HG03025 (cell line): Measurements from ENCODE around the gene SLPI.

ENCODE experiments used
- ATAC-seq: cut with Tn5 transposase; IDR thresholded peaks from one replicate; pipeline ENCODE4 v1.9.1; 2021; ENCODE audit warnings: mild to moderate bottlenecking, moderate library complexity; ENCODE audit not compliant: unreplicated experiment, low FRiP score

The SLPI gene, protein sequence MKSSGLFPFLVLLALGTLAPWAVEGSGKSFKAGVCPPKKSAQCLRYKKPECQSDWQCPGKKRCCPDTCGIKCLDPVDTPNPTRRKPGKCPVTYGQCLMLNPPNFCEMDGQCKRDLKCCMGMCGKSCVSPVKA

DNA sequence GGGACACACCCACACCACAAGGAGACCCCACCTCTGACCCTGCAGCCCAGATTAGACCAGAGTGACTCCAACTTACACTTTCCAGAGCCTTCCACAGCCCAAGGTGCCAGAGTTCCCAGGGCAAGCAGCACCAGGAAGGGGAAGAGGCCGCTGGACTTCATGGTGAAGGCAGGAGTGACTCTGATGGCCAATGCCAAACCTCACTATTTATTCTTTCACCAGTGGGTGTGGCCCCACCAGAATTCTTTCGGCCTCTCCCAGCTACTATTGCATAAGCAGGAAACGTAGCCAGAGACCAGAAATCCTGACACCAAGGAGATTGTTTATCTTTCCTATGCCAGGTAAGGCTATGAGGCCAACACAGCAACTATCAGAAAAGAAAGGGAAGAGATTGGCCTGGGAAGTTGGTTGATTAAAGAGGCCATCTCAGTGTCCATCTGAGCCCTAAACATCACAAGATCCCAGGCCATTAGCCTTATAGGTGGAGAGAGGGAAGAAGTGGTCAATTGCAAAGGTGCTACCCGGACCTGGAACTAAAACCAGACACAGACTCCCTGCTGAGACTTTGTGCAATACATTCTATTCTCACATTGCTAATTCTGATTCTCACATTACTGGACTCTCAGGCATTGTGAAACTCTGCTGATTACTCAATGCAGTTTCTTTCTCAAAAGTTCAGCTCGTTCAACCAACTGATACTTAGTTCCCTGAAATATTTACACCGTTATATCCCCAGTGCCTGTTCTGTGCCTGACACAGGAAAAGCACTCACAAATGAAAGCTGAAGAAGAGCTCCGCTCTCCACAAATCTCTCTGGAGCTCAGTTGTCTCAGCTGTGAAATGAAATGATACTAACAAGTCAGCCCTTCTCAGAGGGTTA is at the start of gene SLPI:
Gene SLPI, minus strand, starts transcription at position 182 of the 880 bp plus-strand sequence. Its CDS starts 21 bp downstream, at position 161.
- peak; percentile 49 for ATAC-seq

DNA sequence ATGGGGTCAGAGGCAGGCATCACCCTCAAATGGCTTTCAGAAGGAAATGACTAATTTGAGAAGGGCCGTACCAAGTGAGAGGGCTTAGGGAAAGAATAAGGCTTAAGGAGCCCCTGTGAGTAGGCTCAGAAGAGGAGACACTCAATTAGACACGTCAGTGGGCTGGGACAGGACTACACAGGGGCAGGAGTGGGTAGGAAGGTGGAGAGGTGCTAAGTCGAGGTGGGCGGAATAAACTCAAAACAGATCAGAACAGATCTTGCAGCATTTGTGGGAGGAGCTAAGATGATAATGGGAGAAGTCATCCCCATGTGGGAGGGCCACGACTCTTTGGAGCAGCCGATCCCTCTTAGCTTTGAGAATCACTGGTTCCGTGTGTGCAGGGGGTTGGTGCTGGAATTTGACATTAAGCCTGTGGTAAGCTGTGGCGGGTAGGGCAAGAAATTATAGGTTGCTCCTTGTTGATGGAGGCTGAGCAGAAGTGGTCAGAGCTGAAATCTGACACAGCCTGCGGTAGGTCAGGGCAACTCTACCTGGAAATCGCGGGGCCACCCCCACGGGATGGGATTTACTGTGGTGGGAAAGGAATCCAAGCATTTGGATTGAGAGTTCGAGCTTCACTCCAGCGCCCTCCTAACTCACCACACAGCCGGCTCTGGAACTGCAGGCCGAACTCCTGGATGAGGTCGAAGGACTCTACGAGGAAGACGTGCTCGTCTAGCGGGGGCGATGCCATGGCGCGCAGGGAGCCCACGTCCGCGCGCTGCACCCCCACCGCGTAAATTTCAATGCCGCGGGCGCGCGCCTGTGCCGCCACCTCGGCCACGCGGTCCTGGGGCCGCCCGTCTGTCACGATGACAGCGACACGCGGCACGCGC is 49.5 kb upstream of the SLPI start:
- ATAC-seq = no peak

DNA sequence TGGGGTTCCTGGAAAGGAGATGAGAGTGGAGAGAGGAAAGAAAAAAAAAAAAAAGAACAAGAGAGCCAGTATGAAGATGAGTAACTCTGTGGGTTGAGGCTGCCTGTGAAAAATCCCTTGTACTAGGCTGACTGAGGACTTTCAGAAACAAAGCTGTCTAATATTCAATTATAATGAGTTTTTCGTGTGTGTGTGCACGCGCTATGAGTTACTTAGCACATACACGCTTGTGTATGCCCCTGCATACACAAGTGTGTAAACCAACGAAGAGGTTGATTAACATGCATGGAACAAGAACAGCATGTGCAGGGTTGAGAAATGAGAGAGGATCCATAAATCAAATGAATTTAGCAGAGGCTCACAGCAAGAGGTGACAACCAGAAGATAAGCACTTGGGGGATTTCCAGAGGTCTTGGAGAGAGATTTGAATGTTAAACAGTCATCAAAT is 47.5 kb upstream of the SLPI start:
- ATAC-seq = no peak

DNA sequence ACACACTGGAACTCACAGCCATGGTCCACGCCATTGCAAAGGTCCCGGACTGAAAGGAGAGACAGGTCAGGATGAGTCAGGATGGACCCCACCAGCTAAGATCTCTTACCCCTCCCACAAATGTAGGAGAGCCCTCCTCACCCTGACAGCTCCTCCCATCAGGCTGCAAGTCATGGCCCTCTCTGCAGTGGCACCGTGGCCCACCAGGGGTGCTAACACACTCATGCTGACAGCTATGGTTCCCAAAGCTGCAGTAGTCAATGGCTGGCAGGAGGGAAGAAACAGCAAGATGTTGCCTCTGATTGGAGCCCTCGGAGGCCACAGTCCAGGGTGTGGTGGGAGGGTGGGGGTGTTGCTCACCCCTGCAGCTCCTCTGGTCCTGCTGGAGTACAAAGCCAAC is 46.6 kb upstream of the SLPI start:
- ATAC-seq = no peak

DNA sequence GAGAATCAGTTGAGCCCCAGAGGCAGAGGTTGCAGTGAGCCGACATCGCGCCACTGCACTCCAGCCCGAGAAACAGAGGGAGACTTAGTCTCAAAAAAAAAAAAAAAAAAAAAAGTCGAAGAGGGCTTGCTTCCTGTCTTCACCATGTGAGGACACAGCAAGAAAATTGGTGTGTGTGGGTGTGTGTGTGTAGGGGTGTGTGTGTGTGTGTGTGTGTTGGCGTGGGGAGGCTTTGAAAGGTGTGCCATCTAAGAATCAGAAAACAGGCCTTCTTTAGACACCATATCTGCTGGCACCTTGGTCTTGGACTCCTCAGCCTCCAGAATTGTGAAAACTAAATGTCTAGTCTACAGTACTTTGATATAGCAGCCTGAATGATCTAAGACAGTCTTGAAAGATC is 45.4 kb upstream of the SLPI start:
- no peak for ATAC-seq

DNA sequence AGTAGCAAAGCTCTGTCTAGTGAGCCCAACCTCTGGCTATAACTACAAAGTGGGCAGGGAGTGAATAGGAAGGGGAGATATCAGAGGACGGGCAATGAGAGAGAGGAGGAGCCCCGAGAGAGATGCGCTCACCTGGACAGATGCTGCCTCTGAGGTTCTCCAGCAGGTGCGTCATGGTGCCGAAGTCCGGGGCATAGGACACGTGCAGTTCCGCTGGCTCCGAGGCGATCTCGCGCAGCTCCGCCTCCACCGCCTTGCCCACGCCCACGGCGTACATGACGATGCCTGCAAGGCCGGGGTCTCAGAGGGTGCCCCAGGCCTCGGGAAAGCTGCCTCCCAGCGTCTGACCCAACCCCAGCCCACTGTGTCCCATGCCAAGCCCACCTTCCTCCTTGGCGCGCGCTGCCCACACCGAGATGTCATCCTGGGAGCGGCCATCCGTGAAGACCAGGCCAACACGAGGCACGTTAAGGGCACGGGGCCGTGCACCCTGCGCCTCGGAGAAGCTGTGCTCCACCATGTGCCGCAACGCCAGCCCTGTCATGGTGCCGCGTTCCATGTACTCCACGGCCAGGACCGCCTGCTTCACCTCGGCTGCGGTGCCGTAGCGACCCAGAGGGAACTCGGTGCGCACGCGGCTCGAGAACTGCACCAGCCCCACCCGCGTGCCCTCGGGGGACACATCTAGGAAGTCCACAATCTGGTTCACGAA is 43.6 kb upstream of the SLPI start:
- ATAC-seq = no peak

DNA sequence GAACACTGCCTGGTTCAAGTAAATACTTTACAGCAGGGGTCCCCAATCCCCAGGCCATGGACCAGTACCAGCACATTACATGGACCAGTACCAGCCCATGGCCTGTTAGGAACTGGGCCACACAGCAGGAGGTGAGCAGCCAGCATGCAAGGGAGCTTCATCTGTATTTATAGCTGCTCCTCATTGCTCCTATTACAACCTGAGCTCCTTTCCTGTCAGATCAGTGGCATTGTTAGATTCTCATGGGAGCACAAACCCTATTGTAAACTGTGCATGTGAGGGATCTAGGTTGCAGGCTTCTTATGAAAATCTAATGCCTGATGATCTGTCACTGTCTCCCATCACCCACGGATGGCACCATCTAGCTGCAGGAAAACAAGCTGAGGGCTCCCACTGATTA is 40.3 kb upstream of the SLPI start:
- ATAC-seq = no peak

DNA sequence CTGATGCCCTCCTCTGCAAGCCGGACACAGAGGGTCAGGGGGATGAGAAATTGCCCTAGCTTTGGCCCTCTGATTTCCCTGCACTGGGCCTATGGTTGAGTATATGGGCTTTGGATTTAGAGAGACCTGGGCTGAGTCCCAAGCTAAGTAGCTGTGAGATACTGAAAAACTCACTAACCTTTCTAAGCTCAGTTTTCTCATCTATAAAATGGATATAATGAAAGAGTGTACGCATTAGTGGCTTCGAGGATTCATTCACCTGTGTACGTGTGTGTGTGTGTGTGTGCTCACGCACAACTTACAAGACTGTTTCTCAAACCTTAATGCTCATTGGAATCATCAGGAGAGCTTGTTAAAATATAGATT is 39.6 kb upstream of the SLPI start:
- no peak for ATAC-seq

DNA sequence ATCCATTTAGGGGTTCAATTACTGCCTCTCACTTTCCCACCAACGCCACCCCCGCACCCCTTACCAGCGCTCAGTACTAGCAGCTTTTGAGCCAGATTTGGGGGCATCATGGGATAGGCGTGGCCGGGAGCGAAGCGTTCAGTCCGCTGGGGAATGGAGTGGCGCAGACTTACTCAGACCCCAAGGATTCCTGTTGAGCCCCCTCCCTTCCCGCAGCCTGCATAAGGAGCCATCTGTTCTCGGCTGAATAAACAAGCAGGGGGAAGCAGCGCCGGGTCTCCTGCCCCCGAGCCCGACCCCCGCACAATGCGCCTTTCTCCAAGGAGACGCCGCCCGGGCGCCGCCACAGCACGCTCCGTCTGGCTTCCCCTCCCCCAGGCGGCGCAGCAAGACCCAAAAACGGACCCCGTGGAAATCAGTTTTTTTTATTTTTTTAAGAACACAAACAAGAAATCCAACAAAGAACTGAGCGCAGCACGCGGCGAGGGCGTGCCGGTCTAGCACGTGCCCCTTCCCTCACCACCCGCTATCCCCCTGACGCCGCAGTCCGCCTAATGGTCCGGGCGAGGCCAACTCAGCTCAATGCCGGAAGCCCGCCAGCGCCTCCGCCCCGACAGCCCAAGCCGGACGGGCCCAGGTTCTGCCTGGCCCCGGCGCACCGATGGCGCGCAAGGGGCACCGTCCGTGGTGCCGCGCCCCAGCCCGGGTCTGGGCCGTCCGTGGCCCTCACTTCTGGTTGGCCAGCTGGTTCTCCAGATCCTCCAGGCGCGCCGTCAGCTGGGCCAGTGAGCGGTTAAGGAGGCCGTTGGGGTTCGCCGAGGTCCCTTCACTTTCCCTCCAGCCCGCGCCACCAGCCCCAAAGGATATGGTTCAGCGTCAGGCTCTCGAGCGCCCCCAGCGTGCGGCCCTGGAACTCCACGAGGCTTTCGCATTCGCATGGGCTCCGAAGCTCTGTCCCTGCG is 39.0 kb upstream of the SLPI start:
- ATAC-seq = no peak

DNA sequence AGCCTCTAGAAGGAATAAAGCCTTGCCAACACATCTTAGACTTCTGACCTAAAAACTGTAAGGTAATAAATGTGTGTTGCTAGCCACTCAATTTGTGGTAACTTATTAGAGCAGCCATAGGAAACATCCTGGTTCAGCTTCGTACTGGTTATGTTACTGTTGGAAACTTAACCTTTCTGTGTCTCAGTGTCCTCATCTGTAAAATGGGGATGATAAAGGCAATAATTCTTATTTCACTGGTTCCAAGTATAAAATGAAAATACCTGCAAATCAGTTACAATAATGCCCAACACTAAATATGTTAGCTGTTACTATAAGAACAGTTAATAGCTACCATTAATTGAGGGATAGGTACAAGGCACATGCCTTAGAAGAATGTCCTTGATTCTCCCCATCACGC is 38.0 kb upstream of the SLPI start:
- no peak for ATAC-seq

DNA sequence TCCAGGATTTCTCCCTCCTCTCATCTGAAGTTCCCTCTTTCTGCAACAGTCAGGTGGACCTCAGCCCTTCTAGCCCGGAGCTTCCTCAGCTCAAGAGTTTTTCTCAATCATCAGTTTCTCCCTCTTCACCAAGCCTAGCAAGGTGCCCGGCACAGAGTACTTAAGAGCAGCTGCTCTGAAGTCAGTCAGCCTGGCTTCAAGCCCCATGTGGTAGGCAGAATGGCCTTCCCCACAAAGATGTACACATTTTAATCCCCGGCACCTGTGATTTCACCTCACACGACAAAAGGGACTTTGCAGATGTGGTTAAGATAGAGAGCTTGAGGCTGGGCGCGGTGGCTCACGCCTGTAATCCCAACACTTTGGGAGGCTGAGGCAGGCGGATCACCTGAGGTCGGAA is 37.2 kb upstream of the SLPI start:
- no peak for ATAC-seq

DNA sequence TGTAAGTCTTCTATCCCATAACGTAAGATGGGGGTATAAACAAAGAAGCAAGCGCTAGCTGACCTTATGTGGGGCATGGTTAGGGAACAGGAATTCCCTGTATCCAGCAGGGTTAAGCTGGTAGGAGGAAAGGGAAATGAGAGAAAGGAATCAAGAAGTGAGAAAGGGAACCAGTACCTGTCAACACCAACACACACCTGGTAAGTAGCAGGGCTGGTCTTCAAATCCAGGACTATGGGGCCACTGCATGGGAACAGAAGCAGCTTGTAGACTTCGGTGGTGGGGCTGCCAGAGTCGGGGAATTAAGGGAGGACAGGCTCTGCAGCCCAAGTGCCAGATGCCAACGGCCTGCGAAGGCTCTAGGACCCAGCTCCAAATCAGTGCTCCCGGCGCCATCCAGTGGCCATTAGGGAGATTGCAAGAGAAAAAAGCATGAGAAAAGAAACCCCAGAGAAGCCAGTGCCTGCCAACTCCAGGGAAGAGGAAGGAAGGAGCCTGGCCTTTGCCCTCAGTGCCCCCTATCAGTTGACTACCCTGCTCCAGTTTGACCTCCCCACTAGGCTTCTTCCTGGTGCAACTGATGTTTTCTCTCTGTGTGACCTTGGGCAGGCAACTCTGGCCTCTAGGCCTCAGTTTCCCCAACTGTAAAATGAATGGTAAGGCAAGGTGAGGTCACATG is 36.5 kb upstream of the SLPI start:
- no peak for ATAC-seq

DNA sequence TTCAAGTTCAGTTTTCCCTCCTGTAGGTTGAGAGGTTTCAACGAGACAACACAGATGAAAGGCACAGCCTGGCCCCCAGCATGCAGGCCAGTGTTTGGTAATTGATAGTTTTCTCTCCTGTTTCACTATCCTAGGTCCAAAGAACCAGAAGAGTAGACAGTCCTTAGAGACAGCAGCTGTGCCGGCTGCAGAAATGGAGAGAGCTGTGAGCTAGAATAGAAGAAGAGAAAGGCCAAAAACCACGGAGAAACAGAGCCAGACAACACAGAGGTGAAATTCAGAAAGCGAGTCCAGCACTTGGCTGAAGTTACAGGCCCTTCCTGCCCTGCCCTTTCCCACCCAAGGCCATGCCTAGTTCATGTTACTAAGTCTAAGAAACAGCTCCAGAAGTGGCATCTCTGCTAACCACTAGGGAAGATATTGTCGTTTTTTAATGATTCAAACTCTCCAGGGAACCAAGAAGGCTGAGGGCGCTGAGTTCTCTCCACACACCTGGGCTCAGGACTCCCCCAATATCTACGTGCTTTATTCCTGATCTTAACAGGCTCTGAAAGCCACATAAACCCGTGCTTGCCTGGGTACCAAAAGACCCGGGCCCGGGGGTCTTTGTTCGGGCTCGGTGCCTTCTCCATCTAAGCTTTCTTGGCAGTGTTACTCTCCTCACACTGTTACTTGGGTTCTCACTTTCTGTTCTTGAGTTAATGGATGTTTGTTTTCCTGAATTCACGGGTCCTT is 35.7 kb upstream of the SLPI start:
- no peak for ATAC-seq

DNA sequence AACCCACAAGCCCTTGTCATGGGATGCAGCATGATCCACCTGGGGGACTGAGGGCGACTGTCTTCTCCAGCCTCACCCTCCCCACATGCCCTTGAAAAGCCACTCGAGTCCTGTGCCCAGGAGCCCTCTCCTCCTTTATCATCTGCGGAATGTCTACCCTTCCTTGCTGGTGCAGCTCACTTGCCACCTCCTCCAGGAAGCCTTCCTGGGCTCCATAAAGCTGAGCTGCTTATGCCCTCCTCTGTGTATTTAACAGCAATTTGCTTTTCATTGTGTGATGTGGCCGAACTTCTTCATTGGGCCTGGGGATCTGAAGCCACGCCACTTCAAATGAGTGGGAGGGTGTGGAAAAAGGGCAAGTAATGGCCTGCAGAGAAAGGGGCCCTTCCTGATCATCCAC is 34.5 kb upstream of the SLPI start:
- ATAC-seq = no peak

DNA sequence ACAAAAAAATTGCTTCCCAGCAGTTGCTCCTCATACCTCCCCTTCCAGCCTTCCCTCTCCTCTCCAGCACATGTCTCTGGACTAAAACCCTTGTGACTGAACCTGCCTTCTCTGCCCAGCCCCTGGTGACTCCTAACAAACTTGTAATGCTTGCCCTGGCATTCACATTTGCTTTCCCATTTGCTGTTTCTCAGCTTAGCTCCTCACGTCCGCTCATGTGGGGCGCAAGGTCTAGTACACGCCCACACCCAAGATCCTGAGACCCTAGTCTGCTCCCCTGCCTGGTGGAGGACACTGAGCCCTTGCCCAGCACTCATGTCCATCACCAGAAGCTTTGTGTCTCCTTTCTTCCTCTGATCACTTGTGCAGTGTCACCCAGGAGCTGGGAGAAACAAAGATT is 34.0 kb upstream of the SLPI start:
- ATAC-seq = no peak

DNA sequence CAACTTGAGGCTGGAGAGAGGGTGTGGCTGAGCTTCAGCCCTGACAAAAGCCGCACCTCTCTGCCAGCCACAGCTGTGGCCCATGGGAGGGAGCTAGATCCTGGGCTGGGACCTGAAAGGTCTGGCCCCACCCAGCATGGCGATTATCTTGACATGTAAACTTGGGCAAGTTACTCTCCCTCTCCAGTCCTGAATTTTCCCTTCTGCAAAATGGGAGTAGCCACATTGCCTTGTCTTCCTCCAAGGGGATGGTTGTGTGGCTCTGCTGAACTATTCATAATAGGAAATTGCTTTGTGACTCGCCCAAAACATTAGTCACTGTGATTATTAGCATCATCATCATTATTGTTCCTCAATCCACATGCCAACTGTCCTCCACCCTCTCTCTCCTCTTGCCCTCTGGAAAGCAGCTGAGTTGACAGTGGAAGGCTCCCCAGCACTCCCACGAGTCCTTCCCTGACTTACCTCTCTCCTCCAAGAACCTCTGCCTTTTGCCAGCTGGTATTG is 29.2 kb upstream of the SLPI start:
- no peak for ATAC-seq

DNA sequence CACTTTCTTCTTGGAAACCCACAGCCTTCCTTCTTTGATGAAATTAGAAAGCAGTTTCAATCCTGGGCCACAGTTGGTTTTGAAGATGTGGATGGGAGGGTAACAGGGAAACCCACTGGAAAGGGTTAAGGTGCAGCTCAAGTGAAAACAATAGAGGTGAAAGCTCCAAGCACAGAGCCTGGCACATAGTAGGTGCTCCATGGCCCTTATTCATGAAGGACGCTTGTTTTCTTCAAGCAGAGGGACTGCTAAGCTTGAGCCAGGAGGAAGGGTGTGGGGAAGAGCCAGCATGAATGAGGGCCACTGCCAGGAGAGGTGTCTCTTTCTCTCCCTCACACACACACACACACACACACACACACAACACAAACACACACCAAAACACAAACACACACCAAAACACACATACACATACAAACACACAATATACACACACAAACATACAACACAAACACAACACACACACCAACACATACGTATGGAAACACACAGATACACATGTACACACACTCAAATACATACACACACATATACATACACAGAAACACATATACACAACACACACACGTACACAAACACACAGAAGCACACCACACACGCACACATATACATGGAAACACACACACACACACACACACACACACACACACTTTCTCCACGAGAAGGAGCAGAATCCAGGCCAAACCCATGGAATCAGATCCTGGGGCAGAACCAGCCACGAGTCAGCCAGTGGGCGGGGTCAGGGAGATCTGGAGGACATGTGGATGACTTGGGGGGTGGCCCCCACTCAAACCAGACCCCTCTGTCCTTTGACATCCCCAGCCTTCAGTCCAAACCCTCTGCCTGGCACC is 28.6 kb upstream of the SLPI start:
- no peak for ATAC-seq
